GM23338 (cell line): Measurements from ENCODE around the gene ADAMTS5. TPM values are rescaled to one million over a fixed set of nuclear protein-coding genes. Genes with fewer than 3 reads are reported as not detected.
A peak's percentile ranks its signal among the peaks of the same experiment; 100 is the strongest.

Experiments used
- ATAC-seq: fragments of 200-7000 bp; cut with Tn5 transposase; 3 replicates; pipeline ENCODE4 v1.9.1; 2020
- DNase-seq: peaks from one replicate; pipeline ENCODE4 v3.0.0-alpha.2; 2015; ENCODE audit warnings: low spot score
- H2AFZ ChIP-seq: fragments of 200-600 bp; sonication (generic); 2 replicates; pipeline ENCODE4 v1.8.0; 2016; ENCODE audit warnings: antibody characterized with exemption, mild to moderate bottlenecking, moderate library complexity
- H3F3A ChIP-seq: fragments of 200-600 bp; sonication (generic); replicated peaks from 2 replicates; pipeline ENCODE4 v1.8.0; 2017; ENCODE audit warnings: antibody characterized with exemption, mixed run types, low read depth
- H3K27ac ChIP-seq: fragments of 200-600 bp; sonication (generic); 2 replicates; pipeline ENCODE4 v1.6.1; 2016; ENCODE audit warnings: low read depth
- H3K27me3 ChIP-seq: fragments of 200-600 bp; sonication (generic); 2 replicates; pipeline ENCODE4 v1.8.0; 2016; ENCODE audit warnings: mild to moderate bottlenecking, mixed run types, moderate library complexity; ENCODE audit not compliant: insufficient read depth
- H3K36me3 ChIP-seq: fragments of 200-600 bp; sonication (generic); 2 replicates; pipeline ENCODE4 v1.8.0; 2016; ENCODE audit warnings: mild to moderate bottlenecking; ENCODE audit not compliant: insufficient read depth
- H3K4me1 ChIP-seq: fragments of 200-600 bp; sonication (generic); 2 replicates; pipeline ENCODE4 v1.8.0; 2016; ENCODE audit warnings: mild to moderate bottlenecking, moderate library complexity; ENCODE audit not compliant: insufficient read depth
- H3K4me2 ChIP-seq: fragments of 200-600 bp; sonication (generic); 2 replicates; pipeline ENCODE4 v1.7.1; 2017; ENCODE audit warnings: mixed run types
- H3K4me3 ChIP-seq: fragments of 200-600 bp; sonication (generic); 2 replicates; pipeline ENCODE4 v1.6.1; 2016; ENCODE audit warnings: mixed run types
- H3K79me2 ChIP-seq: fragments of 200-600 bp; sonication (generic); replicated peaks from 2 replicates; pipeline ENCODE4 v1.8.0; 2017; ENCODE audit warnings: mild to moderate bottlenecking; ENCODE audit not compliant: insufficient read depth
- H3K9me2 ChIP-seq: fragments of 200-600 bp; sonication (generic); 2 replicates; pipeline ENCODE4 v1.8.0; 2017; ENCODE audit not compliant: insufficient read depth
- H4K20me1 ChIP-seq: fragments of 200-600 bp; sonication (generic); replicated peaks from 2 replicates; pipeline ENCODE4 v1.8.0; 2017; ENCODE audit warnings: mild to moderate bottlenecking; ENCODE audit not compliant: insufficient read depth
- H3K27ac Mint-ChIP-seq: 2 replicates; pipeline ENCODE4 v1.8.0; 2020; ENCODE audit warnings: inconsistent platforms, mild to moderate bottlenecking, moderate library complexity, mixed read lengths
- H3K27me3 Mint-ChIP-seq: 3 replicates; pipeline ENCODE4 v1.8.0; 2022; ENCODE audit warnings: low read depth, mild to moderate bottlenecking, moderate library complexity, mixed read lengths, inconsistent platforms; ENCODE audit not compliant: insufficient read depth, poor library complexity
- H3K36me3 Mint-ChIP-seq: 3 replicates; pipeline ENCODE4 v1.8.0; 2021; ENCODE audit warnings: low read depth, mild to moderate bottlenecking, inconsistent platforms, moderate library complexity, mixed read lengths
- H3K4me1 Mint-ChIP-seq: 3 replicates; pipeline ENCODE4 v1.8.0; 2020; ENCODE audit warnings: mild to moderate bottlenecking, inconsistent platforms, mixed read lengths
- H3K4me3 Mint-ChIP-seq: 3 replicates; pipeline ENCODE4 v1.8.0; 2021; ENCODE audit warnings: moderate library complexity, mild to moderate bottlenecking, inconsistent platforms, mixed read lengths
- H3K9me3 Mint-ChIP-seq: 3 replicates; pipeline ENCODE4 v1.8.0; 2020; ENCODE audit warnings: moderate library complexity, mild to moderate bottlenecking, inconsistent platforms, mixed read lengths
- CREB1 ChIP-seq: fragments of 250-450 bp; sonication (Bioruptor Pico); IDR thresholded peaks from 2 replicates; pipeline ENCODE4 v1.5.0; 2020; ENCODE audit warnings: low read depth, mild to moderate bottlenecking, moderate library complexity
- EZH2 ChIP-seq: fragments of 200-600 bp; sonication (generic); IDR thresholded peaks from one replicate; pipeline ENCODE4 v1.8.0; 2017; ENCODE audit warnings: antibody characterized with exemption, mild to moderate bottlenecking, low read depth; ENCODE audit not compliant: unreplicated experiment
- JUNB ChIP-seq: IDR thresholded peaks from one replicate; pipeline ENCODE4 v1.6.1; 2016; ENCODE audit warnings: antibody characterized with exemption; ENCODE audit not compliant: unreplicated experiment
- POLR2AphosphoS5 ChIP-seq: IDR thresholded peaks from 2 replicates; pipeline ENCODE4 v1.6.1; 2016; ENCODE audit warnings: antibody characterized with exemption, low read depth
- ZNF114 ChIP-seq: fragments of 250-450 bp; sonication (Bioruptor Pico); IDR thresholded peaks from 2 replicates; pipeline ENCODE4 v1.5.0; 2020; ENCODE audit warnings: mild to moderate bottlenecking, moderate library complexity
- ZNF331 ChIP-seq: fragments of 250-450 bp; sonication (Bioruptor Pico); IDR thresholded peaks from 2 replicates; pipeline ENCODE4 v1.5.0; 2020; ENCODE audit warnings: low read depth, mild to moderate bottlenecking, moderate library complexity
- polyA plus RNA-seq: library from polyadenylated mRNA; unstranded; fragments of >200 nt; fragmentation: Nextera tagmentation; extraction: Ambion mirVana; gene quantifications from 2 replicates; pipeline ENCODE4 v1.2.1, GENCODE V29; 2016
- total RNA-seq: library from RNA; depleted of rRNA; stranded (reverse); fragments of >200 nt; shearing (Covaris generic); gene quantifications from 2 replicates; pipeline ENCODE4 v1.2.3, GENCODE V29; 2014
- TF ChIP-seq, protein P1 (sequence below): IDR thresholded peaks from one replicate; pipeline ENCODE4 v1.6.1; 2018; ENCODE audit warnings: antibody characterized with exemption; ENCODE audit not compliant: unreplicated experiment
- TF ChIP-seq, protein P2 (sequence below): fragments of 250-450 bp; sonication (Bioruptor Pico); IDR thresholded peaks from 2 replicates; pipeline ENCODE4 v1.5.0; 2020; ENCODE audit warnings: mild to moderate bottlenecking, moderate library complexity
- TF ChIP-seq, protein P3 (sequence below): IDR thresholded peaks from 2 replicates; pipeline ENCODE4 v1.6.1; 2016; ENCODE audit warnings: antibody characterized with exemption
- TF ChIP-seq, protein P4 (sequence below), 2 experiments: fragments of 200-600 bp in 1 of 2; sonication (generic) in 1 of 2; conservative IDR thresholded peaks; 2 replicates each; pipeline versions ENCODE4 v1.5.1 to v1.6.1; 2016 to 2017; ENCODE audit warnings: antibody characterized with exemption in 2 of 2, low read depth in 2 of 2, mild to moderate bottlenecking in 2 of 2, moderate library complexity in 1 of 2

Gene ADAMTS5
- total and polyA plus RNA-seq, 2 experiments from 2014 or later = 0.21 to 0.32 TPM

DNA sequence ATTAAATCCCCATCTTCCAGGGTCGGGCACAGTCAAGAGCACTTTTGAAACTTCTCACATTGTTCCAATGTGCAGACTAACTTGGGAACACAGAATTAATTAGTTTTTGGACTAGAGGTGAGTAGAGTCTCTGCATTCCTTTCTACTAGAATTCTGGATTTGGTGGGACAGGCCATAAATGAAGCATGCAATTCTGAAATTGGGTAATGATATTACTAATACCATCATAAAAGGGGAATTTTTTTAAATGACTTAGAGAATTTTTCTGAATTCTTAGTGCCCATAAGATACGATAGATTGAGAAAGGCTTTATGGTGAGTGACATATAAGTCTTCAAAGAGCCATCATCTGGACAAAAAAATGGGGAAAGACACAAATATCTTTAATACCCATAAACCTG, 41.8 kb downstream of the ADAMTS5 start:
- Mint-ChIP-seq H3K4me3 (no peak overlapping the region; the same call in 2 of the 3 replicates), H3K9me3 (no peaks in the 10 kb centered on the region), H3K4me1 (peaks cover 18% of the 10 kb centered on the region), H3K27ac (peak overlapping the region; percentile 9; the same call in 1 of the 2 replicates), H3K27me3 (no peaks in the 10 kb centered on the region), H3K36me3 (peaks cover 2% of the 10 kb centered on the region; the same call in 1 of the 3 replicates)
- Histone ChIP-seq H3K27me3 (no peaks in the 10 kb centered on the region), H4K20me1 (no peaks in the 10 kb centered on the region), H3K9me2 (peaks cover 12% of the 10 kb centered on the region; the same call in 1 of the 2 replicates), H3K36me3 (no peaks in the 10 kb centered on the region), H3K4me1 (peaks cover 5% of the 10 kb centered on the region; the same call in 1 of the 2 replicates), H3K79me2 (no peaks in the 10 kb centered on the region), H3K4me3 (no peak overlapping the region), H3K27ac (no peak overlapping the region), H3F3A (no peaks in the 10 kb centered on the region), H3K4me2 (no peak overlapping the region), H2AFZ (no peak overlapping the region)
- TF ChIP-seq, protein P1, sequence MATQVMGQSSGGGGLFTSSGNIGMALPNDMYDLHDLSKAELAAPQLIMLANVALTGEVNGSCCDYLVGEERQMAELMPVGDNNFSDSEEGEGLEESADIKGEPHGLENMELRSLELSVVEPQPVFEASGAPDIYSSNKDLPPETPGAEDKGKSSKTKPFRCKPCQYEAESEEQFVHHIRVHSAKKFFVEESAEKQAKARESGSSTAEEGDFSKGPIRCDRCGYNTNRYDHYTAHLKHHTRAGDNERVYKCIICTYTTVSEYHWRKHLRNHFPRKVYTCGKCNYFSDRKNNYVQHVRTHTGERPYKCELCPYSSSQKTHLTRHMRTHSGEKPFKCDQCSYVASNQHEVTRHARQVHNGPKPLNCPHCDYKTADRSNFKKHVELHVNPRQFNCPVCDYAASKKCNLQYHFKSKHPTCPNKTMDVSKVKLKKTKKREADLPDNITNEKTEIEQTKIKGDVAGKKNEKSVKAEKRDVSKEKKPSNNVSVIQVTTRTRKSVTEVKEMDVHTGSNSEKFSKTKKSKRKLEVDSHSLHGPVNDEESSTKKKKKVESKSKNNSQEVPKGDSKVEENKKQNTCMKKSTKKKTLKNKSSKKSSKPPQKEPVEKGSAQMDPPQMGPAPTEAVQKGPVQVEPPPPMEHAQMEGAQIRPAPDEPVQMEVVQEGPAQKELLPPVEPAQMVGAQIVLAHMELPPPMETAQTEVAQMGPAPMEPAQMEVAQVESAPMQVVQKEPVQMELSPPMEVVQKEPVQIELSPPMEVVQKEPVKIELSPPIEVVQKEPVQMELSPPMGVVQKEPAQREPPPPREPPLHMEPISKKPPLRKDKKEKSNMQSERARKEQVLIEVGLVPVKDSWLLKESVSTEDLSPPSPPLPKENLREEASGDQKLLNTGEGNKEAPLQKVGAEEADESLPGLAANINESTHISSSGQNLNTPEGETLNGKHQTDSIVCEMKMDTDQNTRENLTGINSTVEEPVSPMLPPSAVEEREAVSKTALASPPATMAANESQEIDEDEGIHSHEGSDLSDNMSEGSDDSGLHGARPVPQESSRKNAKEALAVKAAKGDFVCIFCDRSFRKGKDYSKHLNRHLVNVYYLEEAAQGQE = no peak
- TF ChIP-seq, protein P2, sequence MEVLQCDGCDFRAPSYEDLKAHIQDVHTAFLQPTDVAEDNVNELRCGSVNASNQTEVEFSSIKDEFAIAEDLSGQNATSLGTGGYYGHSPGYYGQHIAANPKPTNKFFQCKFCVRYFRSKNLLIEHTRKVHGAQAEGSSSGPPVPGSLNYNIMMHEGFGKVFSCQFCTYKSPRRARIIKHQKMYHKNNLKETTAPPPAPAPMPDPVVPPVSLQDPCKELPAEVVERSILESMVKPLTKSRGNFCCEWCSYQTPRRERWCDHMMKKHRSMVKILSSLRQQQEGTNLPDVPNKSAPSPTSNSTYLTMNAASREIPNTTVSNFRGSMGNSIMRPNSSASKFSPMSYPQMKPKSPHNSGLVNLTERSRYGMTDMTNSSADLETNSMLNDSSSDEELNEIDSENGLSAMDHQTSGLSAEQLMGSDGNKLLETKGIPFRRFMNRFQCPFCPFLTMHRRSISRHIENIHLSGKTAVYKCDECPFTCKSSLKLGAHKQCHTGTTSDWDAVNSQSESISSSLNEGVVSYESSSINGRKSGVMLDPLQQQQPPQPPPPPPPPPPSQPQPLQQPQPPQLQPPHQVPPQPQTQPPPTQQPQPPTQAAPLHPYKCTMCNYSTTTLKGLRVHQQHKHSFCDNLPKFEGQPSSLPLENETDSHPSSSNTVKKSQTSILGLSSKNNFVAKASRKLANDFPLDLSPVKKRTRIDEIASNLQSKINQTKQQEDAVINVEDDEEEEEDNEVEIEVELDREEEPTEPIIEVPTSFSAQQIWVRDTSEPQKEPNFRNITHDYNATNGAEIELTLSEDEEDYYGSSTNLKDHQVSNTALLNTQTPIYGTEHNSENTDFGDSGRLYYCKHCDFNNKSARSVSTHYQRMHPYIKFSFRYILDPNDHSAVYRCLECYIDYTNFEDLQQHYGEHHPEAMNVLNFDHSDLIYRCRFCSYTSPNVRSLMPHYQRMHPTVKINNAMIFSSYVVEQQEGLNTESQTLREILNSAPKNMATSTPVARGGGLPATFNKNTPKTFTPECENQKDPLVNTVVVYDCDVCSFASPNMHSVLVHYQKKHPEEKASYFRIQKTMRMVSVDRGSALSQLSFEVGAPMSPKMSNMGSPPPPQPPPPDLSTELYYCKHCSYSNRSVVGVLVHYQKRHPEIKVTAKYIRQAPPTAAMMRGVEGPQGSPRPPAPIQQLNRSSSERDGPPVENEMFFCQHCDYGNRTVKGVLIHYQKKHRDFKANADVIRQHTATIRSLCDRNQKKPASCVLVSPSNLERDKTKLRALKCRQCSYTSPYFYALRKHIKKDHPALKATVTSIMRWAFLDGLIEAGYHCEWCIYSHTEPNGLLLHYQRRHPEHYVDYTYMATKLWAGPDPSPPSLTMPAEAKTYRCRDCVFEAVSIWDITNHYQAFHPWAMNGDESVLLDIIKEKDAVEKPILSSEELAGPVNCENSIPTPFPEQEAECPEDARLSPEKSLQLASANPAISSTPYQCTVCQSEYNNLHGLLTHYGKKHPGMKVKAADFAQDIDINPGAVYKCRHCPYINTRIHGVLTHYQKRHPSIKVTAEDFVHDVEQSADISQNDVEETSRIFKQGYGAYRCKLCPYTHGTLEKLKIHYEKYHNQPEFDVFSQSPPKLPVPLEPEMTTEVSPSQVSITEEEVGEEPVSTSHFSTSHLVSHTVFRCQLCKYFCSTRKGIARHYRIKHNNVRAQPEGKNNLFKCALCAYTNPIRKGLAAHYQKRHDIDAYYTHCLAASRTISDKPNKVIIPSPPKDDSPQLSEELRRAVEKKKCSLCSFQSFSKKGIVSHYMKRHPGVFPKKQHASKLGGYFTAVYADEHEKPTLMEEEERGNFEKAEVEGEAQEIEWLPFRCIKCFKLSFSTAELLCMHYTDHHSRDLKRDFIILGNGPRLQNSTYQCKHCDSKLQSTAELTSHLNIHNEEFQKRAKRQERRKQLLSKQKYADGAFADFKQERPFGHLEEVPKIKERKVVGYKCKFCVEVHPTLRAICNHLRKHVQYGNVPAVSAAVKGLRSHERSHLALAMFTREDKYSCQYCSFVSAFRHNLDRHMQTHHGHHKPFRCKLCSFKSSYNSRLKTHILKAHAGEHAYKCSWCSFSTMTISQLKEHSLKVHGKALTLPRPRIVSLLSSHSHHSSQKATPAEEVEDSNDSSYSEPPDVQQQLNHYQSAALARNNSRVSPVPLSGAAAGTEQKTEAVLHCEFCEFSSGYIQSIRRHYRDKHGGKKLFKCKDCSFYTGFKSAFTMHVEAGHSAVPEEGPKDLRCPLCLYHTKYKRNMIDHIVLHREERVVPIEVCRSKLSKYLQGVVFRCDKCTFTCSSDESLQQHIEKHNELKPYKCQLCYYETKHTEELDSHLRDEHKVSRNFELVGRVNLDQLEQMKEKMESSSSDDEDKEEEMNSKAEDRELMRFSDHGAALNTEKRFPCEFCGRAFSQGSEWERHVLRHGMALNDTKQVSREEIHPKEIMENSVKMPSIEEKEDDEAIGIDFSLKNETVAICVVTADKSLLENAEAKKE (CRISPR knock-in tag) = no peak
- TF ChIP-seq ZNF114 (CRISPR knock-in tag) = no peak
- no peak for TF ChIP-seq CREB1
- no peak for TF ChIP-seq EZH2
- TF ChIP-seq, protein P3, sequence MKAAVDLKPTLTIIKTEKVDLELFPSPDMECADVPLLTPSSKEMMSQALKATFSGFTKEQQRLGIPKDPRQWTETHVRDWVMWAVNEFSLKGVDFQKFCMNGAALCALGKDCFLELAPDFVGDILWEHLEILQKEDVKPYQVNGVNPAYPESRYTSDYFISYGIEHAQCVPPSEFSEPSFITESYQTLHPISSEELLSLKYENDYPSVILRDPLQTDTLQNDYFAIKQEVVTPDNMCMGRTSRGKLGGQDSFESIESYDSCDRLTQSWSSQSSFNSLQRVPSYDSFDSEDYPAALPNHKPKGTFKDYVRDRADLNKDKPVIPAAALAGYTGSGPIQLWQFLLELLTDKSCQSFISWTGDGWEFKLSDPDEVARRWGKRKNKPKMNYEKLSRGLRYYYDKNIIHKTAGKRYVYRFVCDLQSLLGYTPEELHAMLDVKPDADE = no peak
- TF ChIP-seq ZNF331 = no peak
- TF ChIP-seq JUNB = no peak
- TF ChIP-seq POLR2AphosphoS5 = no peak
- TF ChIP-seq, protein P4, sequence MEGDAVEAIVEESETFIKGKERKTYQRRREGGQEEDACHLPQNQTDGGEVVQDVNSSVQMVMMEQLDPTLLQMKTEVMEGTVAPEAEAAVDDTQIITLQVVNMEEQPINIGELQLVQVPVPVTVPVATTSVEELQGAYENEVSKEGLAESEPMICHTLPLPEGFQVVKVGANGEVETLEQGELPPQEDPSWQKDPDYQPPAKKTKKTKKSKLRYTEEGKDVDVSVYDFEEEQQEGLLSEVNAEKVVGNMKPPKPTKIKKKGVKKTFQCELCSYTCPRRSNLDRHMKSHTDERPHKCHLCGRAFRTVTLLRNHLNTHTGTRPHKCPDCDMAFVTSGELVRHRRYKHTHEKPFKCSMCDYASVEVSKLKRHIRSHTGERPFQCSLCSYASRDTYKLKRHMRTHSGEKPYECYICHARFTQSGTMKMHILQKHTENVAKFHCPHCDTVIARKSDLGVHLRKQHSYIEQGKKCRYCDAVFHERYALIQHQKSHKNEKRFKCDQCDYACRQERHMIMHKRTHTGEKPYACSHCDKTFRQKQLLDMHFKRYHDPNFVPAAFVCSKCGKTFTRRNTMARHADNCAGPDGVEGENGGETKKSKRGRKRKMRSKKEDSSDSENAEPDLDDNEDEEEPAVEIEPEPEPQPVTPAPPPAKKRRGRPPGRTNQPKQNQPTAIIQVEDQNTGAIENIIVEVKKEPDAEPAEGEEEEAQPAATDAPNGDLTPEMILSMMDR (conservative IDR thresholded peaks at IDR 0.05; ENCODE audit: low read depth in 2 of 2) = no peak
- DNase-seq (no peak), ATAC-seq (no peak)
